CD4-positive, alpha-beta T cell treated with Interleukin-10 for 1 hour (primary cell): Measurements from ENCODE around the gene CAMK1D.
"Not testable (repeated sequence)": the region's sequence is repeated elsewhere in the genome, so short reads cannot be mapped to it uniquely, and the experiment has no call there.

Experiments
- DNase-seq: peaks from one replicate; pipeline ENCODE4 v3.0.0-alpha.2; 2020

The CAMK1D gene

GRCh38 chr10:12707461-12708185, 358.3 kb downstream of the CAMK1D start:
- DNase-seq: no peak

GRCh38 chr10:12709000-12709401, 359.7 kb downstream of the CAMK1D start:
- DNase-seq: no peak

GRCh38 chr10:12709521-12709963, 360.2 kb downstream of the CAMK1D start:
- DNase-seq: no peak

- no peak for DNase-seq
Measured at GRCh38 chr10:12710157-12710556, 360.8 kb downstream of the CAMK1D start.

- peak; percentile 73 for DNase-seq
Measured at GRCh38 chr10:12710594-12711349, 361.4 kb downstream of the CAMK1D start.

- DNase-seq: no peak
Measured at GRCh38 chr10:12711350-12711708, 362.0 kb downstream of the CAMK1D start.

GRCh38 chr10:12712293-12712983, 363.1 kb downstream of the CAMK1D start:
- DNase-seq: no peak

- not testable (repeated sequence) for DNase-seq
Measured at GRCh38 chr10:12712984-12713316, 363.6 kb downstream of the CAMK1D start.

- DNase-seq: no peak
Measured at GRCh38 chr10:12716042-12716441, 366.7 kb downstream of the CAMK1D start.

- no peak for DNase-seq
Measured at GRCh38 chr10:12717981-12718707, 368.8 kb downstream of the CAMK1D start.

GRCh38 chr10:12719365-12719764, 370.0 kb downstream of the CAMK1D start:
- DNase-seq: no peak

- DNase-seq: no peak
Measured at GRCh38 chr10:12720217-12720981, 371.1 kb downstream of the CAMK1D start.

- DNase-seq: no peak
Measured at GRCh38 chr10:12721334-12721733, 372.0 kb downstream of the CAMK1D start.

- no peak for DNase-seq
Measured at GRCh38 chr10:12723220-12723619, 373.9 kb downstream of the CAMK1D start.

GRCh38 chr10:12724807-12725579, 375.6 kb downstream of the CAMK1D start:
- no peak for DNase-seq

- not testable (repeated sequence) for DNase-seq
Measured at GRCh38 chr10:12725580-12725888, 376.2 kb downstream of the CAMK1D start.

GRCh38 chr10:12726971-12727831, 377.9 kb downstream of the CAMK1D start:
- no peak for DNase-seq

GRCh38 chr10:12727832-12728215, 378.5 kb downstream of the CAMK1D start:
- no peak for DNase-seq

GRCh38 chr10:12728494-12728893, 379.1 kb downstream of the CAMK1D start:
- no peak for DNase-seq

GRCh38 chr10:12729885-12730284, 380.5 kb downstream of the CAMK1D start:
- no peak for DNase-seq
